ENCODE measurements around the gene CENPX. TPM values are rescaled to one million over a fixed set of nuclear protein-coding genes. Genes with fewer than 3 reads are reported as not detected.
A peak's percentile ranks its signal among the peaks of the same experiment; 100 is the strongest.

The CENPX gene
- total and polyA plus RNA-seq, 2 of the 13 experiments (the other 11 are each of a cell fraction or from before 2014, with no cell fraction given), result 92.7 to 170 TPM

GRCh38 chr17:82013772-82014321 is 8.8 kb downstream of the CENPX start (continued):
- TF ChIP-seq ZBTB25 (CRISPR knock-in tag; IDR thresholded peaks at IDR 0.05) (no peak), EZH2 (conservative IDR thresholded peaks at IDR 0.05; ENCODE audit: low read depth, low read length) (no peak), ZFP1 (CRISPR knock-in tag; IDR thresholded peaks at IDR 0.05) (no peak), SP5 (CRISPR knock-in tag; IDR thresholded peaks at IDR 0.05; ENCODE audit: borderline replicate concordance, low read depth) (no peak), ZNF142 (CRISPR knock-in tag; IDR thresholded peaks at IDR 0.05) (no peak), ZNF44 (CRISPR knock-in tag; IDR thresholded peaks at IDR 0.05) (no peak), HCFC1 (IDR thresholded peaks at IDR 0.05; ENCODE audit: low read depth, low read length) (no peak), CSRNP2 (CRISPR knock-in tag; conservative IDR thresholded peaks at IDR 0.05; ENCODE audit: low read depth) (no peak), SMAD9 (CRISPR knock-in tag; IDR thresholded peaks at IDR 0.05) (no peak), SIN3A (IDR thresholded peaks at IDR 0.05; ENCODE audit: borderline replicate concordance, low read depth, low read length) (no peak), POLR2AphosphoS5 (IDR thresholded peaks at IDR 0.05; ENCODE audit: low read depth, low read length) (peak; percentile 33; the same call in 1 of the 2 replicates), SAP130 (CRISPR knock-in tag; IDR thresholded peaks at IDR 0.05; ENCODE audit: low read depth) (peak; percentile 41; the same call in 1 of the 2 replicates), ZNF737 (CRISPR knock-in tag; IDR thresholded peaks at IDR 0.05; ENCODE audit: borderline replicate concordance) (no peak), TBX3 (IDR thresholded peaks at IDR 0.05; ENCODE audit: borderline replicate concordance) (no peak), ARNT (IDR thresholded peaks at IDR 0.05) (no peak), AFF4 (CRISPR knock-in tag; IDR thresholded peaks at IDR 0.05) (peak; percentile 80; the same call in 1 of the 2 replicates), ZNF550 (CRISPR knock-in tag; IDR thresholded peaks at IDR 0.05; ENCODE audit: borderline replicate concordance) (no peak), ZNF326 (CRISPR knock-in tag; IDR thresholded peaks at IDR 0.05; ENCODE audit: borderline replicate concordance) (no peak), DMAP1 (CRISPR knock-in tag; IDR thresholded peaks at IDR 0.05) (no peak), CHD4 (IDR thresholded peaks at IDR 0.05; ENCODE audit: borderline replicate concordance, low read length) (no peak)

Measured in HepG2 (cell line).